ENCODE results near the gene CAMKV. TPM values are rescaled to one million over a fixed set of nuclear protein-coding genes. Genes with fewer than 3 reads are reported as not detected.

CAMKV gene
- total and polyA plus RNA-seq, 2 experiments from 2014 or later, result 2.7 to 3.5 TPM

Small RNAs within 50 kb of the gene (small RNA-seq; reads per million reads assigned to genes)
- not detected for gene RN7SL217P

Other genes starting within 250 kb of the CAMKV start
- gene APEH, start 195.6 kb downstream of the CAMKV start, total RNA-seq, result 120 and 125 TPM in 2 replicates
- 138 and 148 TPM in 2 replicates for gene APEH, start 195.6 kb downstream of the CAMKV start, polyA plus RNA-seq
- 90.3 and 116 TPM in 2 replicates for gene MST1, start 180.4 kb downstream of the CAMKV start, total RNA-seq
- 137 and 158 TPM in 2 replicates for gene MST1, start 180.4 kb downstream of the CAMKV start, polyA plus RNA-seq
- 27.7 and 32.1 TPM in 2 replicates for gene RNF123, start 180.3 kb downstream of the CAMKV start, total RNA-seq
- 34.6 and 39.1 TPM in 2 replicates for gene RNF123, start 180.3 kb downstream of the CAMKV start, polyA plus RNA-seq
- gene AMIGO3, start 150.2 kb downstream of the CAMKV start, total RNA-seq, result 0.57 and 0.76 TPM in 2 replicates
- 1.7 and 2.4 TPM in 2 replicates for gene AMIGO3, start 150.2 kb downstream of the CAMKV start, polyA plus RNA-seq
- gene GMPPB, start 146.0 kb downstream of the CAMKV start, total RNA-seq, result 24.3 and 31.5 TPM in 2 replicates
- gene GMPPB, start 146.0 kb downstream of the CAMKV start, polyA plus RNA-seq, result 41.0 and 48.7 TPM in 2 replicates
- gene IP6K1, start 83.4 kb downstream of the CAMKV start, total RNA-seq, result 32.3 and 32.6 TPM in 2 replicates
- 21.6 and 23.8 TPM in 2 replicates for gene IP6K1, start 83.4 kb downstream of the CAMKV start, polyA plus RNA-seq
- gene CDHR4, start 70.0 kb downstream of the CAMKV start, total RNA-seq, result 0.57 TPM in 1 of 2 replicates, not detected in the other
- gene CDHR4, start 70.0 kb downstream of the CAMKV start, polyA plus RNA-seq, result 0.57 and 1.5 TPM in 2 replicates
- gene INKA1, start 66.6 kb downstream of the CAMKV start, total RNA-seq, result 4.5 and 5.1 TPM in 2 replicates
- gene INKA1, start 66.6 kb downstream of the CAMKV start, polyA plus RNA-seq, result 5.8 and 6.2 TPM in 2 replicates
- 10.7 and 14.7 TPM in 2 replicates for gene UBA7, start 56.0 kb downstream of the CAMKV start, total RNA-seq
- 21.6 and 22.2 TPM in 2 replicates for gene UBA7, start 56.0 kb downstream of the CAMKV start, polyA plus RNA-seq
- 2.5 and 4.9 TPM in 2 replicates for gene TRAIP, start 13.3 kb downstream of the CAMKV start, total RNA-seq
- gene TRAIP, start 13.3 kb downstream of the CAMKV start, polyA plus RNA-seq, result 3.1 and 6.6 TPM in 2 replicates
- 7.5 and 8.7 TPM in 2 replicates for gene MST1R, start 34.0 kb upstream of the CAMKV start, total RNA-seq
- 5.3 and 12.1 TPM in 2 replicates for gene MST1R, start 34.0 kb upstream of the CAMKV start, polyA plus RNA-seq
- 10.7 and 13.6 TPM in 2 replicates for gene MON1A, start 59.9 kb upstream of the CAMKV start, total RNA-seq
- 9.5 and 11.5 TPM in 2 replicates for gene MON1A, start 59.9 kb upstream of the CAMKV start, polyA plus RNA-seq
- 59.6 and 69.0 TPM in 2 replicates for gene RBM6, start 70.2 kb upstream of the CAMKV start, total RNA-seq
- gene RBM6, start 70.2 kb upstream of the CAMKV start, polyA plus RNA-seq, result 47.2 and 78.5 TPM in 2 replicates
- gene RBM5, start 219.0 kb upstream of the CAMKV start, total RNA-seq, result 147 and 150 TPM in 2 replicates
- gene RBM5, start 219.0 kb upstream of the CAMKV start, polyA plus RNA-seq, result 64.3 and 84.9 TPM in 2 replicates